A549 (cell line): Measurements from ENCODE around the gene ENOX2. TPM values are rescaled to one million over a fixed set of nuclear protein-coding genes. Genes with fewer than 3 reads are reported as not detected.

Experiments used
- ATAC-seq, 2 experiments: fragments of 200-7000 bp in 1 of 2; fragments of >200 bp in 1 of 2; cut with Nextera tagmentation in 1 of 2; cut with Tn5 transposase in 1 of 2; 3 replicates each; pipeline versions ENCODE4 v1.8.0 to v1.9.1; 2018 to 2020; ENCODE audit warnings: mild to moderate bottlenecking in 1 of 2, moderate library complexity in 1 of 2
- CTCF ChIA-PET: fragments of 300-600 bp; sonication (Branson Sonifier 250); formaldehyde crosslinking; extraction: SDS; loops from one replicate; lab custom pipeline; 2021; ENCODE audit warnings: antibody characterized with exemption, inconsistent platforms; lab: Yijun Ruan, JAX
- POLR2A ChIA-PET: fragments of 350-600 bp; formaldehyde crosslinking; extraction: SDS; loops from one replicate; lab custom pipeline; 2021; ENCODE audit warnings: antibody characterized with exemption, inconsistent platforms; lab: Yijun Ruan, JAX
- DNase-seq, 2 experiments: peaks; one replicate each; pipeline versions ENCODE4 v3.0.0 to v3.0.0-alpha.2; 2011 to 2016; ENCODE audit warnings: low read depth in 1 of 2, low spot score in 1 of 2
- FAIRE-seq: peaks from 2 replicates; lab custom pipeline; 2011; peaks lifted over from hg19 to GRCh38; lab: Jason Lieb, UNC
- H3K27ac ChIP-seq, 2 experiments: fragments of >200 bp; sonication (Bioruptor Twin); formaldehyde crosslinking; 3 replicates each; pipeline ENCODE4 v1.5.1; 2016 to 2017
- H3K4me1 ChIP-seq: fragments of >200 bp; sonication (Bioruptor Twin); formaldehyde crosslinking; 3 replicates; pipeline ENCODE4 v1.6.1; 2016
- H3K4me2 ChIP-seq: fragments of >200 bp; sonication (Bioruptor Twin); formaldehyde crosslinking; 3 replicates; pipeline ENCODE4 v1.6.1; 2016
- H3K4me3 ChIP-seq: fragments of >200 bp; sonication (Bioruptor Twin); formaldehyde crosslinking; 3 replicates; pipeline ENCODE4 v1.5.1; 2016
- H3K9me3 ChIP-seq: fragments of >200 bp; sonication (Bioruptor Twin); formaldehyde crosslinking; 3 replicates; pipeline ENCODE4 v1.6.1; 2016
- E2F6 ChIP-seq: IDR thresholded peaks from 2 replicates; pipeline ENCODE4 v1.6.1; 2012; ENCODE audit warnings: low read depth, borderline replicate concordance
- EP300 ChIP-seq, 2 experiments: fragments of >200 bp; sonication (Bioruptor Twin); formaldehyde crosslinking; IDR thresholded peaks; 2 replicates in 1 of 2; 3 replicates in 1 of 2; pipeline ENCODE4 v1.6.1; 2016 to 2017
- FOSB ChIP-seq: fragments of 250-450 bp; sonication (Bioruptor Pico); IDR thresholded peaks from 2 replicates; pipeline ENCODE4 v1.5.0; 2020; ENCODE audit warnings: mild to moderate bottlenecking, moderate library complexity
- HES2 ChIP-seq: fragments of >200 bp; sonication (Bioruptor Twin); formaldehyde crosslinking; IDR thresholded peaks from 2 replicates; pipeline ENCODE4 v1.6.1; 2016
- HOXB5 ChIP-seq: fragments of 250-450 bp; sonication (Bioruptor Pico); IDR thresholded peaks from 2 replicates; pipeline ENCODE4 v1.5.0; 2020; ENCODE audit warnings: mild to moderate bottlenecking, moderate library complexity
- KDM5A ChIP-seq: fragments of 200-600 bp; sonication (generic); IDR thresholded peaks from 2 replicates; pipeline ENCODE4 v1.6.1; 2016; ENCODE audit warnings: antibody characterized with exemption, mild to moderate bottlenecking
- MAFK ChIP-seq: fragments of 450-650 bp; IDR thresholded peaks from 2 replicates; pipeline ENCODE4 v1.6.1; 2014; ENCODE audit not compliant: partially characterized antibody
- MYC ChIP-seq: IDR thresholded peaks from 2 replicates; pipeline ENCODE4 v1.6.1; 2012; ENCODE audit warnings: mild to moderate bottlenecking, inconsistent platforms, low read length, improper control_type of control experiment, borderline replicate concordance
- PBX3 ChIP-seq: IDR thresholded peaks from 2 replicates; pipeline ENCODE4 v1.6.1; 2012
- POLR2AphosphoS2 ChIP-seq: conservative IDR thresholded peaks from 2 replicates; pipeline ENCODE4 v1.6.1; 2012; ENCODE audit warnings: low read length, improper control_type of control experiment, inconsistent platforms
- RAD21 ChIP-seq, 2 experiments: fragments of >200 bp in 1 of 2; sonication (Bioruptor Twin) in 1 of 2; formaldehyde crosslinking in 1 of 2; IDR thresholded peaks in 1 of 2; conservative IDR thresholded peaks in 1 of 2; 2 replicates in 1 of 2; 3 replicates in 1 of 2; pipeline ENCODE4 v1.6.1; 2012 to 2018; ENCODE audit warnings: inconsistent platforms in 1 of 2
- SMC3 ChIP-seq: fragments of >200 bp; sonication (Bioruptor Twin); formaldehyde crosslinking; IDR thresholded peaks from 3 replicates; pipeline ENCODE4 v1.6.1; 2018; ENCODE audit warnings: inconsistent platforms
- SREBF2 ChIP-seq: fragments of 450-650 bp; IDR thresholded peaks from 2 replicates; pipeline ENCODE4 v1.6.1; 2014; ENCODE audit warnings: mild to moderate bottlenecking, moderate library complexity
- TP53 ChIP-seq: fragments of 250-450 bp; sonication (Bioruptor Pico); IDR thresholded peaks from 2 replicates; pipeline ENCODE4 v1.5.0; 2021; ENCODE audit warnings: mild to moderate bottlenecking, moderate library complexity
- WGBS: methylation state at CpG from one replicate; pipeline ENCODE4 v1.1.6; 2017; ENCODE audit errors: missing lambda C conversion rate; 5-methylcytosine and 5-hydroxymethylcytosine counted together
- polyA plus RNA-seq, 4 experiments: library from polyadenylated mRNA; depleted of rRNA in 3 of 4; stranded (reverse); fragments of >200 nt; fragmentation: RNase III in 1 of 4; extraction: RNeasy Plus Mini Kit Qiagen cat#74134 plus additional on column Dnase treatment in 1 of 4; gene quantifications; 2 replicates in 3 of 4; 3 replicates in 1 of 4; pipeline ENCODE4 v1.2.3, GENCODE V29; 2011 to 2017
- TF ChIP-seq, protein P1 (sequence below): fragments of >200 bp; sonication (Bioruptor Twin); formaldehyde crosslinking; IDR thresholded peaks from 3 replicates; pipeline ENCODE4 v1.5.1; 2016

ENOX2 gene
- polyA plus RNA-seq, 2 of the 4 experiments (the other 2 are of a cell fraction), result 10.3 to 35.5 TPM

DNA sequence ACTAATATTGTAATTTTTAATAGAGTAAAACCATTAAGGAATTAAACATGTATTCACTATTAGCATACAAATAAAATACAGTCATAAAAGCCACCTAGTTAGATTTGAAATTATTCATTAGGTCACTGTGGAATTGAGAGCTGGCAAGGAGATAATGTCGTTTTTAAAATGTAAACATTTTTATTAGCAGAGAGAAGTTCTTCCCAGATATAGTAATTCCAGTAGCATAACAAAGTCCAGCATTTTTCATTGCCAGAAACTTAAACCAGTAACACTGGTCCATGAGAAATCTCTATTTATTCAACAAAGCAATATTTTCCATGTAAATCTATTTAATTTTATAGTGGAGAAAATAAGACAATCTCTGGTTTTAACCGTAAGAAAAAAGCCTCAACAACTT lies 17.5 kb downstream of the ENOX2 start:
- CTCF ChIA-PET, result interaction anchor here (1.1 kb wide), 1 partner anchor 310 kb away, joined by 3 read pairs; no protein-coding TSS in a partner anchor

DNA sequence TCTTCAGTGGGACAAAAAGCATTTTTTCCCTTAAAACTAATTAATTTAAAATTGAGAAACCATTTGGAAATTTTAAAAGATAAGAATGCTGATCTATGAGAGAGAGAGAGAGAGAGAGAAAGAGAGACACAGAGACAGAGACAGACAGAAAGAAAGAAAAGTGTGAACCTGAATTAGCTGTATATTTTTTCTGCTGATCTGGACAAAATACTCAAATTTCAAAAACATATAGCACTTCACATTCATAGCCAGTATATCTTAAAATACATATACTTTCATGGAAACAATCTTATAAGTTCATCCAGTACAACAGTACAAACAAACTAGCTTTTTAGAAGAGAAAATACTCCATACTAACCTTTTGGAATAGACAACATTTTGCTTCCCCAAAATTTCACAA lies 18.4 kb downstream of the ENOX2 start:
- Histone ChIP-seq H3K9me3 (no peaks in the 10 kb centered on the region), H3K4me1 (no peaks in the 10 kb centered on the region), H3K4me2 (no peak overlapping the region), H3K27ac (no peak overlapping the region)
- no peak for ATAC-seq
- FAIRE-seq, result peak; percentile 39
- no peak for DNase-seq
- TF ChIP-seq SMC3 (no peak), SREBF2 (no peak), MAFK (peak; percentile 55), POLR2AphosphoS2 (no peak)
- TF ChIP-seq, protein P1, sequence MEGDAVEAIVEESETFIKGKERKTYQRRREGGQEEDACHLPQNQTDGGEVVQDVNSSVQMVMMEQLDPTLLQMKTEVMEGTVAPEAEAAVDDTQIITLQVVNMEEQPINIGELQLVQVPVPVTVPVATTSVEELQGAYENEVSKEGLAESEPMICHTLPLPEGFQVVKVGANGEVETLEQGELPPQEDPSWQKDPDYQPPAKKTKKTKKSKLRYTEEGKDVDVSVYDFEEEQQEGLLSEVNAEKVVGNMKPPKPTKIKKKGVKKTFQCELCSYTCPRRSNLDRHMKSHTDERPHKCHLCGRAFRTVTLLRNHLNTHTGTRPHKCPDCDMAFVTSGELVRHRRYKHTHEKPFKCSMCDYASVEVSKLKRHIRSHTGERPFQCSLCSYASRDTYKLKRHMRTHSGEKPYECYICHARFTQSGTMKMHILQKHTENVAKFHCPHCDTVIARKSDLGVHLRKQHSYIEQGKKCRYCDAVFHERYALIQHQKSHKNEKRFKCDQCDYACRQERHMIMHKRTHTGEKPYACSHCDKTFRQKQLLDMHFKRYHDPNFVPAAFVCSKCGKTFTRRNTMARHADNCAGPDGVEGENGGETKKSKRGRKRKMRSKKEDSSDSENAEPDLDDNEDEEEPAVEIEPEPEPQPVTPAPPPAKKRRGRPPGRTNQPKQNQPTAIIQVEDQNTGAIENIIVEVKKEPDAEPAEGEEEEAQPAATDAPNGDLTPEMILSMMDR, result no peak
- TF ChIP-seq, all 56 proteins: peak for 1
- POLR2A ChIA-PET, result no interaction called here
- CTCF ChIA-PET, result no interaction called here
- H3K4me3 ChIP-seq, result no peak overlapping the region

More for the DNA sequence above, 17.5 kb downstream of the ENOX2 start:
- 62% methylated on average over 2 of the region's 2 CpGs for WGBS
- Histone ChIP-seq H3K4me2 (no peak overlapping the region), H3K4me1 (no peaks in the 10 kb centered on the region), H3K4me3 (no peak overlapping the region), H3K27ac (no peak overlapping the region), H3K9me3 (no peaks in the 10 kb centered on the region)
- POLR2A ChIA-PET, result no interaction called here
- no peak for FAIRE-seq
- no peak for DNase-seq
- no peak for ATAC-seq
- no peak for TF ChIP-seq PBX3
- no peak for TF ChIP-seq FOSB (CRISPR knock-in tag)
- no peak for TF ChIP-seq KDM5A
- no peak for TF ChIP-seq MYC
- no peak for TF ChIP-seq RAD21 (conservative IDR thresholded peaks at IDR 0.05 in 1 of 2, IDR thresholded peaks at IDR 0.05 in 1 of 2)
- TF ChIP-seq E2F6, result no peak
- no peak for TF ChIP-seq HES2
- no peak for TF ChIP-seq HOXB5
- no peak for TF ChIP-seq TP53 (CRISPR knock-in tag)

- H3K4me2 ChIP-seq, result no peak overlapping the region
- DNase-seq (no peak), FAIRE-seq (peak; percentile 39), ATAC-seq (no peak)
- TF ChIP-seq EP300 (IDR thresholded peaks at IDR 0.05), result no peak
- POLR2A ChIA-PET, result no interaction called here
- whole genome bisulfite sequencing, result 91% methylated on average over 2 of the region's 2 CpGs
- CTCF ChIA-PET, result no interaction called here
- H3K27ac ChIP-seq, result no peak overlapping the region
- 0 out of 3 replicates have a peak, but pooled peaks cover 3% of the 10 kb centered on the region for H3K9me3 ChIP-seq
- H3K4me3 ChIP-seq, result no peak overlapping the region
- peaks cover 7% of the 10 kb centered on the region; the same call in 2 of the 3 replicates for H3K4me1 ChIP-seq
Measured at GRCh38 chrX:130879869-130880268, 23.1 kb downstream of the ENOX2 start.
